ENCODE data around the gene SCYGR3.

Gene SCYGR3, protein sequence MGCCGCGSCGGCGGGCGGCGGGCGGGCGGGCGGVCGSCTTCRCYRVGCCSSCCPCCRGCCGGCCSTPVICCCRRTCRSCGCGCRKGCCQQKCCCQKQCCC

GRCh38 chr2:227614740-227615139, at the start of gene SCYGR3:
Gene SCYGR3 (minus strand): TSS chr2:227614840. CDS start chr2:227614840, 0 bp downstream.
- DNase-seq, result no peak

DNA sequence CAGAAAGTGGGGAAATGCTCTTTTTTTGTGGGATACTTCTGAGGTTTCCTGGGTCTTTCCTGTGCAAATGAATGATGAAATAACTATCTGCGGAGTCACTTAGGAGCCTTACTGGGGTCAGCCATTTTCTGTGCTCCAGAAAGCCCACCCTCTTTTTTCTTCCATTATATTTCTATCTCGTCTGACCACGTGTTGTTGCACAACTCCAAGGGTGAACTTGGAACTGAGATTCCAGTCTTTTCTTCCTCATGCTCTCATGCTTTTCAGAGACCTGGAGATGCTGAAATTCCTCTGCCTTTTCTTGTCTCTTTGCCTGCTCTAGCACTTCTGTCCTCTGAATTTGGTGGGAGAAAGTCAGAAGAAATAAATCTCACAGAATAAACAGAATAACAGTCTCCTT, 47.2 kb upstream of the SCYGR3 start:
- no peak for DNase-seq

GRCh38 chr2:227661025-227661649, 46.5 kb upstream of the SCYGR3 start:
- no peak for DNase-seq

GRCh38 chr2:227657199-227657845, 42.7 kb upstream of the SCYGR3 start:
- no peak for DNase-seq

- DNase-seq, result no peak
Measured at GRCh38 chr2:227655454-227655853, 40.8 kb upstream of the SCYGR3 start.

DNA sequence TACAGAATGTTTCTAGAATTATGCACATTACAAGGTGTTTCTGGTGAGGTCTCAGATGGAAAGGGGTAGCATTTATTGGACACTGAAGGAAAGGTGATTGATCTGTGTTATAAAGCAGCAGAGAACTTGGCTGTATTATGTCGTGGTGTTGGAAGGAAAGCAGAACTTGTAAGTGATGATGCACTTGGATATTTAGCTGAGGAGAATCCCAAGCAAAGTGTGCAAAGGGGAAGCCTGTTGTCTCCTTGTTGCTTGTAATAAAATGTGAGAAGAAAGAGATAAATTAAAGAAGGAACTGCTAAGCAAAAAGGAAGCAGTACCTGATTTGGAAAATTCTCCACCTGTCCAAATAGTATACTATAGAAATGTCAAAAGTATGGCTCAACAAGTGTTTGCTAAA, 39.8 kb upstream of the SCYGR3 start:
- no peak for DNase-seq

DNA sequence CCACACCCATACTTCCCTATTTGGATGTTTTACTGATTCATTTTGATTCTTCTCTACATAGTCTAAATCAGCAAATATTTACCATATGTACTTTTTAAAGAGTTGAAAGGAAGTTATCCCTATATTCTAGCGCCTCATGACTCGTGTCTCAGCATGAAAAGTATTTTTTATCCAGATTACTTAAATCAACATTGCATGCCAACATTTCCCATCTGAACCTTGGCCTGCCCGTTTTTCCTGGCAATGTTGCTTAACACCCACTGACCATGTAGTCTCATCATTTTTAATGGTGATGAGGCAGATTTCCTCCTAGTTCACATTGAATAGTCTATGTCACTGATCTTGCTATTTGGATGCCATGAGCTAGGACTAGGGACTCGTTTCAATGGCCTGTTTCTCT, 38.8 kb upstream of the SCYGR3 start:
- DNase-seq, result no peak

DNA sequence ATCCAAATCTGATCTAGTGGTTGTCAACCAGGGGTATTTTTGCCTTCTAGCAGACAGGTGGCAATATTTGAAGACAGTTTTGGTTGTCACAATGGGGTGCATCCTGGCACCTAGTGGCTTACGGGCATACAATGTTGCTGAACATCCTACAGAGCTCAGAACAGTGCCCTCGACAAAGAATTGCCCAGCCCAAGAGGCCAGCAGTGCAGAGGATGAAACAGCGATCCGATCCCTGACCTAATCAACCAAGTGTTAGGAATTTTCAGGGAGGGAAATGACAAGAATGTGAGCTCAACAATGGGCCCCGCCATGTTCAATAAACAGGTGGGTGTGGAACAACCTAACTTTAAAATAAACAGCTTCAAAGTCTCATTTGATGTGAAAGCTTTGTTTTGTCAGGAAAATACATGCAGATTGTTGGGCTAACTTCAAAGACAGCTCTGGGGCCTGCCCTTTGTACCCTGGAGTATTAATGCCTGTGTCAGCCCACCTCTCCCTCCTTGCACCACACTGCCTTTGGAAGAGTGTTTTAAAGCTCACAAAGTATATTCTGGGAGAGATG, 29.4 kb upstream of the SCYGR3 start:
- no peak for DNase-seq

DNA sequence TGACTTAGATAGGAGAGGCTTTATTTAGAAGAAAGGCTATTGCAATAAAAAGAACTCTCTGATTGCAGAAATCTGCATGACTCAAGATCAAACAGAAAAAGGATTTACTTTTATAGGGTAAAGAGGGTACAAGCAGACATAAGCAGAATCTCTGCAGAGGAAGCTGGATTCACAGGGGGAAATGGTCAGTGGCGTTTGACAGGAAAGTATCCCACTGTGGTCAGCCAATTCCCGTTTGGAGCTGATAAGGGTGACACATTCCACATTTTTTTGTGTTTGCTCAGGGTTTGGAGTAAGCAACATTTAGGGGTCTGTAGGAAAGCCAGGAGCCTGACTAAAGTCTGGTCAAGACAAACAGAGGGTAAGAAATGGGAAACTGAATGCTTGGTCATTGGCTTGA, 28.0 kb upstream of the SCYGR3 start:
- no peak for DNase-seq

GRCh38 chr2:227634201-227634600, 19.6 kb upstream of the SCYGR3 start:
- no peak for DNase-seq

DNA sequence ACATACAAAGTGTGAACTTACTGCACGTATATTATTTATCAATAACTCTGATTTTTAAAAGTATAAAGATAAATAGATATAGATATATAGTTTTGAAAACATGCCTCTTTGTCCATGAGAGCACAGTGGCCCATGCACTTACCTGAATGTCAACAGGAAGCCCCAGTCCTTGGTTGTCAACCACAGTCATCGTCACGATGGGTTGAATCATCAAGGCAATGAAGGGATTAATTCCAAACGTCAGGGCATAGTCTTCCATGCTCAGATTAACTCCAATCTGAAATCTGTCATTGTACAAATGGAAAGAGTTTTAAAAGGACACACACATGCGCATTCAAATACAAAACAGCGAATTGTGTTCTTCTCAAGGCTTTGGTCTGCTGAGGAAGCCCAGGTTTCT, 18.2 kb upstream of the SCYGR3 start:
- no peak for DNase-seq

- DNase-seq, result no peak
Measured at GRCh38 chr2:227630322-227630721, 15.7 kb upstream of the SCYGR3 start.

DNA sequence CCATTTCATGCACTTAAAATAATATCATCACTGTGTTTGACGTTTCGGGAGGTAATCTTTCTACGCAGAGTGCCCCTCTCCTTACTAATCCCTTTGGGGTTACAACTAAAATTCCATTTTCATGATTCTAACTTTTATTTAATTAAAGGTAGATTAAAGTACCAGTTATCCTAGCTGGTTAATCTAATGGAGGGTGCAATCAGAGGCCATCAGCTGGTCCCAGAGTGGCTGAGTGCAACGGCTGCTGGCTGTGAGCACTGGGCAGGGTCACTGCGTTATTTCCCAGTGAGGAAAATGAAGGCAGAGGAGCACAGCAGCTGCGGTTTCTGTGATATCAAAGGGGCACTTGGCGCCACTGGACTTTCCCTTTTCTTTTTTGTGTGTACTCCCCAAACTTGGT, 14.8 kb upstream of the SCYGR3 start:
- no peak for DNase-seq

GRCh38 chr2:227627769-227628168, 13.1 kb upstream of the SCYGR3 start:
- DNase-seq, result no peak

DNA sequence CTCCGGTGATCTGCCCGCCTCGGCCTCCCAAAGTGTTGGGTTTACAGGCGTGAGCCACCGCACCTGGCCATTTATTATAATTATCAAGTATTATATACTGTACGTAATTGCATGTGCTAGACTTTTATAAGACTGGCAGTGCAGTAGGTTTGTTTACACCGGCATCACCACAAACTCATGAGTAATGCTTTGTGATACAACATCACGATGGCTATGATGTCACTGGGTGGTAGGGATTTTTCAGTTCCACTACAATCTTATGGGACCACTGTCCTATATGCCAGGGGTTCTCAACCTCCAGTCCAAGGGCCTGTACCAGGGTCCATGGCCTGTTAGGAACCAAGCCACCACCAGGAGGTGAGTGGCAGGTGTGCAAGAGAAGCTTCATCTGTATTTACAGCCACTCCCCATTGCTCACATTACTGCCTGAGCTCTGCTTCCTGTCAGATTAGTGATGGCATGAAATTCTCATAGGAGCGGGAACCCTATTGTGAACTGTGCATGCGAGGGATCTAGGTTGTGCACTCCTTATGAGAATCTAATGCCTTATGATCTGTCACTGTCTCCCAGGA, 12.0 kb upstream of the SCYGR3 start:
- DNase-seq, result no peak

GRCh38 chr2:227625420-227625819, 10.8 kb upstream of the SCYGR3 start:
- no peak for DNase-seq

DNA sequence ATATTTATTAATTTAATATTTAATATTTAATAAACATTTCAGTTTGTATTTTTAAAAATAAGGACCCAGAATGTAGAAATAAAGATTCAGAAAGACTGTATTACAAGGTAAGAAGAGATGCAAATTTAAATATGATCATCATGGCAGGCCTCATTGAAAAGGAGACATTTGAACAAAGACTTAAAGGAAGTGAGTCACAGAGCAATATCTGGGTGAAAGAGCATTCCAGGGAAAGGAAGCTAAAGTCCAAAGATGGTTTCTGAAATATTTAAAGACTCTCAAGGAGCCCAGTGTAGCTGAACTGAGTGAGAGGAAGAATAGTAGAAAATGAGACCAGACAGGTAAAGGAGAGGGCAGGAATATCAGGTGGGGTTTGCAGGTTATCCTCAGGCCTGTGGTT, 8.6 kb upstream of the SCYGR3 start:
- DNase-seq, result no peak

- DNase-seq, result no peak
Measured at GRCh38 chr2:227617316-227618230, 2.9 kb upstream of the SCYGR3 start, which contains the start of gene SCYGR4. Gene SCYGR4 (plus strand): TSS chr2:227617498. CDS start chr2:227617498, 0 bp downstream.

DNA sequence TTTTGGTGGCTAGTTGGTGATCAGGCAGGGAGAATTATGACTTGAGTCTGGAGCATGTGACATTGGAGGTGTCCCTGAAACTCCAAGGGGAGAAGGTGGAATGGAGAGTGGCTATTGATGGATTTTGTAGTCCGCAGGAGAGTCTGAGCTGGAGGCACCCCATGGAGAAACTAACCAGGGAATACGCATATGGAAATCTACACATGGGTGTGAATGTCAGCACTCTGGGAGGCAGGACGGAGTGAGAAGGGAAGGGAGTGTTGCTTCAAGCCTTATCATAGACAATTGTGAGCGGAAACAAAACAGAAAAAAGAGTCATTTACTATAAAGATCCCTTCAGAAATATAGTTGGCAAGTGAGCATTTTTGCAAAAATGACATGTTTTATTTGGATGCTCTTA, 2.0 kb upstream of the SCYGR3 start:
- no peak for DNase-seq

- DNase-seq, result no peak
Measured at GRCh38 chr2:227615906-227616305, 1.3 kb upstream of the SCYGR3 start.

DNA sequence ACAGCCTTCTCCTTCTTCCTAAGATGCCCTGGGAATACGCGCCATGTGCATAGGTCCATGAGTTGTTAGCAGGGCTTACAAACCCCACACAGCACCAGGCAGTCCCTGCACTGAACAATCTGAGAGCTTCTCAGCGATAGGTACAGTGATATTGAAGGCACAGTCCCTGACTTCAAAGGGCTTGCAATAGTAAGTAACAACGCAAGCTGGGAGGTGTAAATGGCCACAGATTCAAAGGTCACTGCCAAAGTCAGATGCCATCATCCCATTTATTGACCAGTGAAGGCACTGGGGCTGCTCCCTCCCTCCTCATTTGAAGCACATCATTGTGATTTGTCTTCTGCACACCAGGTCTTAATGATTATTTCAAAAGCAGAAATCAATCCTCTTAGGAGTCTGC, 541 bp upstream of the SCYGR3 start:
- no peak for DNase-seq

DNA sequence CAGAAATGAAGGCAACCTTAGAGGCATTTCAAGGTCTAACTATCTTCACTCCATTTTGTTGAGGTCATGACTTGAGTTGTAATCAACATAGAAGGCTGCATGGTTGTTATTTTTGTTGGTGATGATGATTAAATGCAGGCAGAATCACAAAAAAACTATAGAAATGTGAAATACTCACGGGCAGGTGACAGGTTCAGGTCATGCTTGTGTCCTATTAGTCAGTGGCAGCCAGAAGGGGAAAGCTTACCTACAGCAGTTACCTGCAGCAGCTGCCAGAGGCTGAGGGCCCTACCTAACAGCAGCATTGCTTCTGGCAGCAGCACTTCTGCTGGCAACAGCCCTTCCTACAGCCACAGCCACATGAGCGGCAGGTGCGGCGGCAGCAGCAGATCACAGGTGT, 394 bp downstream of the SCYGR3 start:
- DNase-seq, result no peak

DNA sequence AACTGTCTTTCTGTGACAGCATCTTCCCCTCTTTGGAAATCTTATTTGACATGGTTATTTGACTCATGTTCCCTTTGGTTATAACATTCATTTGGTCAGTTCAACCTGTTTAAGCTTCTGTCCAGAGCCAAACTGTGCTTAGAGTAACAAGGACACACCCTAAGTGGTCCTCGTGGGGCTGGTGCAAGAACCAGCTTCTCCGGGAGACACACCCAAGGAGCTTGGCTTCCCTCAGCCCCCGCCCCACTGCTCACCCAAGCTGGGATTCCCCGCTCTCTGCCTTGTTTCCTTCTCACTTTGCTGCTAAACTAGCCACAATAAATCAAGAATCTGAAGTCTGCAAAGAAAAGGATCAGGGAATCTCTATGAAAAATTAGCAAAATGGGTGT, 1.4 kb downstream of the SCYGR3 start:
- DNase-seq, result no peak

Measured in NCI-H2171 treated with DMSO at 0.1 percent for 48 hours (cell line).